ENCODE data around the gene UBE4A.

UBE4A gene

GRCh38 chr11:118319337-118319707 is 40.1 kb upstream of the UBE4A start:
- Histone ChIP-seq H3K27me3 (ENCODE audit: insufficient read depth, low read length) (peaks cover 65% of the 10 kb centered on the region), H3K4me1 (ENCODE audit: control insufficient read depth, insufficient read depth, low read length, unreplicated experiment) (no peaks in the 10 kb centered on the region), H3K79me2 (ENCODE audit: control insufficient read depth, insufficient read depth, low read length, unreplicated experiment) (no peaks in the 10 kb centered on the region), H2AFZ (ENCODE audit: low read length, unreplicated experiment) (no peak overlapping the region), H3K4me3 (ENCODE audit: low read depth, low read length) (no peak overlapping the region), H3K36me3 (ENCODE audit: insufficient read depth, low read length) (no peaks in the 10 kb centered on the region), H3K27ac (ENCODE audit: low read depth, low read length) (no peak overlapping the region)

DNA sequence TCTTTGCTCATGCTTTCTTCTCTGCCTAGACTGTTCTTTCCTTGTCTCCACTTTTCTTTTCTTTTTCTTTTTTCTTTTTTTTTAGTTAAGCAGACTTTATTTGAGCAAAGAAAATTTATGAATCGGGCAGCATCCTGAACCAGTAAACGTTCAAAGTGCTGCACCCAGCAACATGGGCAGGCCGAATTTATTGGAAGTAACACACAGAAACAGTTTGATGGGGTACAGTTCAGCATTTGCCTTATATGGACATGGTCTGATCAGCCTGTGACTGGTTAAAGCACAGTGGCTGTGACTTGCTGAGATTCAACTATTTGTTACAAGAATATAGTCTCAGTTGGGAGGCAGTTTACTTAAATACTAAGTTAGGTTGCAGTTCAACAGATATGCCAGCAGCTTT is 38.9 kb upstream of the UBE4A start:
- H3K27ac ChIP-seq (ENCODE audit: low read depth, low read length), result no peak overlapping the region
- H3K4me1 ChIP-seq (ENCODE audit: control insufficient read depth, insufficient read depth, low read length, unreplicated experiment), result no peaks in the 10 kb centered on the region
- H3K79me2 ChIP-seq (ENCODE audit: control insufficient read depth, insufficient read depth, low read length, unreplicated experiment), result no peaks in the 10 kb centered on the region
- no peak overlapping the region for H3K4me3 ChIP-seq (ENCODE audit: low read depth, low read length)
- peaks cover 57% of the 10 kb centered on the region for H3K27me3 ChIP-seq (ENCODE audit: insufficient read depth, low read length)
- H3K36me3 ChIP-seq (ENCODE audit: insufficient read depth, low read length), result no peaks in the 10 kb centered on the region
- no peak overlapping the region for H2AFZ ChIP-seq (ENCODE audit: low read length, unreplicated experiment)

- no peaks in the 10 kb centered on the region for H3K79me2 ChIP-seq (ENCODE audit: control insufficient read depth, insufficient read depth, low read length, unreplicated experiment)
- peaks cover 51% of the 10 kb centered on the region for H3K27me3 ChIP-seq (ENCODE audit: insufficient read depth, low read length)
- H3K4me1 ChIP-seq (ENCODE audit: control insufficient read depth, insufficient read depth, low read length, unreplicated experiment), result no peaks in the 10 kb centered on the region
- H3K4me3 ChIP-seq (ENCODE audit: low read depth, low read length), result no peak overlapping the region
- no peak overlapping the region for H3K27ac ChIP-seq (ENCODE audit: low read depth, low read length)
- no peaks in the 10 kb centered on the region for H3K36me3 ChIP-seq (ENCODE audit: insufficient read depth, low read length)
- H2AFZ ChIP-seq (ENCODE audit: low read length, unreplicated experiment), result no peak overlapping the region
Measured at GRCh38 chr11:118321386-118322082, 37.9 kb upstream of the UBE4A start.

DNA sequence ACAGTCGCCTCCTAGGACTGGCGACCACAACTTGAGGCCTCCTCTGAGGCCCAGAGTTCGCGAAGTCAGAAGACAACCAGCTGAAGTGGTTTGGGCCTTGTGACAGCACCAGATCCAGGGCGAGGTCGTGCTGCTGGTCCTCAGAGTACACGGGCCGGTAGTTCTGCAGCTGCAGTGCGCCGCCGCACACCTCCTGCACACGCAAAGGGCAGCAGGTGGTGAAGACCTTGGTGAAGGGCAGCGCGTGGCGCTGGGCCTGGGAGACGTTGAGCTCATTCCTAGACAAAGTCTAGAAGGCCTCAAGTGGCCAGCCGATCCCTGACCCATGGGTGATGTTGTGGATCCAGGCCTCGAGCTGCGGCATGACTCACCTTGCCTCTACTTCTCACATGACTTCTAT is 36.7 kb upstream of the UBE4A start:
- Histone ChIP-seq H2AFZ (ENCODE audit: low read length, unreplicated experiment) (no peak overlapping the region), H3K4me3 (ENCODE audit: low read depth, low read length) (no peak overlapping the region), H3K36me3 (ENCODE audit: insufficient read depth, low read length) (no peaks in the 10 kb centered on the region), H3K4me1 (ENCODE audit: control insufficient read depth, insufficient read depth, low read length, unreplicated experiment) (no peaks in the 10 kb centered on the region), H3K27ac (ENCODE audit: low read depth, low read length) (no peak overlapping the region), H3K79me2 (ENCODE audit: control insufficient read depth, insufficient read depth, low read length, unreplicated experiment) (no peaks in the 10 kb centered on the region), H3K27me3 (ENCODE audit: insufficient read depth, low read length) (peaks cover 52% of the 10 kb centered on the region)

DNA sequence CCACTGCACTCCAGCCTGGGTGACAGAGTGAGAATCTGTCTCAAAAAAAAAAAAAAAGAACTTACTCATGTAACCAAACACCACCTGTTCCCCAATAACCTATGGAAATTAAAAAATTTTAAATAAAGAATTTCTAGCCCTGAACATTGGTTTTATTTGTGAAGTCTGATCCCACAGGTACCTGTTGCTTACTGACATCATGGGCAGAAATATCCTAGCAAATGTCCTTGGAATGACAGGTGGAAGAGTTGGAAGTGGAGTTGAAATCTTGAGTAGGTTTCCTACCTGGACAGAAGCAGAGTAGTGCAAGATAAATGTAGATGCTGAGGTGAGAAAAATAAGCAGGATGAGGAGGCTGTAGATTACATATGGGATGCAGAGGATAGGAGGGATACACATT is 34.1 kb upstream of the UBE4A start:
- no peaks in the 10 kb centered on the region for H3K36me3 ChIP-seq (ENCODE audit: insufficient read depth, low read length)
- H3K27ac ChIP-seq (ENCODE audit: low read depth, low read length), result no peak overlapping the region
- no peak overlapping the region for H3K4me3 ChIP-seq (ENCODE audit: low read depth, low read length)
- H2AFZ ChIP-seq (ENCODE audit: low read length, unreplicated experiment), result no peak overlapping the region
- peaks cover 42% of the 10 kb centered on the region for H3K27me3 ChIP-seq (ENCODE audit: insufficient read depth, low read length)
- H3K4me1 ChIP-seq (ENCODE audit: control insufficient read depth, insufficient read depth, low read length, unreplicated experiment), result no peaks in the 10 kb centered on the region
- no peaks in the 10 kb centered on the region for H3K79me2 ChIP-seq (ENCODE audit: control insufficient read depth, insufficient read depth, low read length, unreplicated experiment)

DNA sequence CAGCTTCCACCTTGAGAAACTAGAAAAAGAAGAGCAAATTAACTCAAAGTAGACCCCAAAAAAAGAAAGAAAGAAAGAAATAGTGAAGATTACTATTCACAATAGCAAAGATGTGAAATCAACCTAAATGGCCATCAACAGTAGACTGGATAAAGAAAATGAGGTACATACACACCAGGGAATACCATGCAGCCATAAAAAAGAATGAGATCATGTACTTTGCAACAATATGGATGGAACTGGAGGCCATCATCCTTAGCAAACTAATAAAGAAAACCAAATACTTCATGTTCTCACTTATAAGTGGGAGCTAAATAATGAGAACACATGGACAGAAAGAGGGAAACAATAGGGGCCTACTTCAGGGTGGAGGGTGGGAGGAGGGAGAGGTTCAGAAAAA is 30.7 kb upstream of the UBE4A start:
- no peaks in the 10 kb centered on the region for H3K79me2 ChIP-seq (ENCODE audit: control insufficient read depth, insufficient read depth, low read length, unreplicated experiment)
- H2AFZ ChIP-seq (ENCODE audit: low read length, unreplicated experiment), result no peak overlapping the region
- no peaks in the 10 kb centered on the region for H3K36me3 ChIP-seq (ENCODE audit: insufficient read depth, low read length)
- H3K27me3 ChIP-seq (ENCODE audit: insufficient read depth, low read length), result peaks cover 28% of the 10 kb centered on the region
- H3K4me1 ChIP-seq (ENCODE audit: control insufficient read depth, insufficient read depth, low read length, unreplicated experiment), result no peaks in the 10 kb centered on the region
- no peak overlapping the region for H3K27ac ChIP-seq (ENCODE audit: low read depth, low read length)
- H3K4me3 ChIP-seq (ENCODE audit: low read depth, low read length), result no peak overlapping the region

GRCh38 chr11:118334745-118335144 is 24.7 kb upstream of the UBE4A start:
- H3K4me3 ChIP-seq (ENCODE audit: low read depth, low read length), result no peak overlapping the region
- H3K4me1 ChIP-seq (ENCODE audit: control insufficient read depth, insufficient read depth, low read length, unreplicated experiment), result no peaks in the 10 kb centered on the region
- H2AFZ ChIP-seq (ENCODE audit: low read length, unreplicated experiment), result no peak overlapping the region
- H3K79me2 ChIP-seq (ENCODE audit: control insufficient read depth, insufficient read depth, low read length, unreplicated experiment), result no peaks in the 10 kb centered on the region
- H3K27me3 ChIP-seq (ENCODE audit: insufficient read depth, low read length), result peaks cover 28% of the 10 kb centered on the region
- H3K36me3 ChIP-seq (ENCODE audit: insufficient read depth, low read length), result no peaks in the 10 kb centered on the region
- no peak overlapping the region for H3K27ac ChIP-seq (ENCODE audit: low read depth, low read length)

DNA sequence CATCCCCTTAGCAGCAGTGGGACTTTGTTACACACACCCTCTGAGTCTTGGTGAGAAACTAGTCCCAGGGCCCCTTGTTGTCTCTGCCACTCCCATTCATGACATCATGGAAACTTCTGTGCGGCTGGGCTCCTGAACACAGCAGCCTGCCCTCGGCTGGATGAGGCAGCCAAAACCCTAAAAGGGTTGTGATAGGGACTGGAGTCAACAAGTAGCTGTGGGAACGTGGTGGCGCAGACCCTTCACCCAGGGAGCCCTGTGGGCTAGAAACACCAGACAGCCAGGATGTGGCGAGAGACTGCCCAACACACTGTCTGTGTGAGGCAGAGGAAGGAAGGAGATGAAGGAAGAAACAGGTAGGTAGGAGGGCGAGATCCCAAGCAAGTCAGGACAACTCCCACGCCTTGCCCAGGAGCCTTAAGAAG is 20.8 kb upstream of the UBE4A start:
- Histone ChIP-seq H3K27ac (ENCODE audit: low read depth, low read length) (no peak overlapping the region), H3K4me3 (ENCODE audit: low read depth, low read length) (no peak overlapping the region), H3K79me2 (ENCODE audit: control insufficient read depth, insufficient read depth, low read length, unreplicated experiment) (no peaks in the 10 kb centered on the region), H2AFZ (ENCODE audit: low read length, unreplicated experiment) (no peak overlapping the region), H3K4me1 (ENCODE audit: control insufficient read depth, insufficient read depth, low read length, unreplicated experiment) (no peaks in the 10 kb centered on the region), H3K36me3 (ENCODE audit: insufficient read depth, low read length) (no peaks in the 10 kb centered on the region), H3K27me3 (ENCODE audit: insufficient read depth, low read length) (peaks cover 41% of the 10 kb centered on the region)

DNA sequence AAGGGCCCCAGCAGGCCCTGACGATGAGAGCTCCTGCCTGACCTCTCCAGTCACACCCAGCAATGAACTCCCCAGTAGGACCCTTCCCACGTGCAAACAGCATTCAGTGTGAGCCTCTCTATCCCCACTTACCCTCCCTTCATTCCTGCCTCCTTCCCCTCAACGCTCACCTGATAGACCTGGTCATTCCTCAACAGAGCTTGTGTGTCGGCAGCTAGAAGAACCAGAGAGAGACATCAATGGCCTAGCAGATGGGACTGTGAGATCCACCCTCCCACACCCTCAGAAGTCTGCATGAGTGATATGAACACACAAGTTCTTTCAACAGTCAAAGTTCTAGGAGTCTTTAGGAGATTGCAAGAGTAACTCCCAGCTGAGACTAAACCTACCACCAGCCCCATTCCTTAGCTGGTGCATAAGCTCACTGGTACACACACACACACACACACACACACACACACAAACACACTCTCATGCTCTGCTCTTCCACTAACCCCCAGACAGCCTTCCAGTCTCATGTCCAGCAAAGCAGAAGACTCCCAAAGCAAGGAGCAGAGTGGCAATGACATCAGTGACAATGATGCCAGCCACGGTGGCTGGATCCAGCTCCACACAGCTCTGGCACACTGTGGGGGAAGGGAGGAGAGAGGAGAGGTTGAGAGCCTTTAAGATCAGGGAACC is 20.0 kb upstream of the UBE4A start:
- Histone ChIP-seq H3K36me3 (ENCODE audit: insufficient read depth, low read length) (no peaks in the 10 kb centered on the region), H3K4me1 (ENCODE audit: control insufficient read depth, insufficient read depth, low read length, unreplicated experiment) (no peaks in the 10 kb centered on the region), H3K27ac (ENCODE audit: low read depth, low read length) (no peak overlapping the region), H3K4me3 (ENCODE audit: low read depth, low read length) (no peak overlapping the region), H2AFZ (ENCODE audit: low read length, unreplicated experiment) (no peak overlapping the region), H3K79me2 (ENCODE audit: control insufficient read depth, insufficient read depth, low read length, unreplicated experiment) (no peaks in the 10 kb centered on the region), H3K27me3 (ENCODE audit: insufficient read depth, low read length) (peaks cover 46% of the 10 kb centered on the region)

GRCh38 chr11:118340449-118340848 is 19.0 kb upstream of the UBE4A start:
- H3K4me3 ChIP-seq (ENCODE audit: low read depth, low read length), result no peak overlapping the region
- H2AFZ ChIP-seq (ENCODE audit: low read length, unreplicated experiment), result no peak overlapping the region
- H3K27ac ChIP-seq (ENCODE audit: low read depth, low read length), result no peak overlapping the region
- H3K36me3 ChIP-seq (ENCODE audit: insufficient read depth, low read length), result no peaks in the 10 kb centered on the region
- no peaks in the 10 kb centered on the region for H3K4me1 ChIP-seq (ENCODE audit: control insufficient read depth, insufficient read depth, low read length, unreplicated experiment)
- peaks cover 53% of the 10 kb centered on the region for H3K27me3 ChIP-seq (ENCODE audit: insufficient read depth, low read length)
- H3K79me2 ChIP-seq (ENCODE audit: control insufficient read depth, insufficient read depth, low read length, unreplicated experiment), result no peaks in the 10 kb centered on the region

GRCh38 chr11:118341261-118341660 is 18.1 kb upstream of the UBE4A start:
- Histone ChIP-seq H3K27me3 (ENCODE audit: insufficient read depth, low read length) (peaks cover 57% of the 10 kb centered on the region), H3K27ac (ENCODE audit: low read depth, low read length) (no peak overlapping the region), H3K4me3 (ENCODE audit: low read depth, low read length) (no peak overlapping the region), H3K4me1 (ENCODE audit: control insufficient read depth, insufficient read depth, low read length, unreplicated experiment) (no peaks in the 10 kb centered on the region), H3K36me3 (ENCODE audit: insufficient read depth, low read length) (no peaks in the 10 kb centered on the region), H3K79me2 (ENCODE audit: control insufficient read depth, insufficient read depth, low read length, unreplicated experiment) (no peaks in the 10 kb centered on the region), H2AFZ (ENCODE audit: low read length, unreplicated experiment) (no peak overlapping the region)

All from ACC112 (cell line).